ENCODE results near the gene GLIS1. TPM values are rescaled to one million over a fixed set of nuclear protein-coding genes. Genes with fewer than 3 reads are reported as not detected.

GLIS1 gene
- total RNA-seq, 1 experiment from 2014 or later, result 0.28 TPM

GRCh38 chr1:53560581-53561502, 178.1 kb downstream of the GLIS1 start:
- H2BK120ac ChIP-seq (ENCODE audit: low read depth, low read length, poor library complexity, severe bottlenecking), result no peak overlapping the region
- H3K18ac ChIP-seq (ENCODE audit: insufficient read length, low read depth, low read length), result no peak overlapping the region
- no peaks in the 10 kb centered on the region for H3K79me1 ChIP-seq (ENCODE audit: insufficient read depth, low read depth, low read length, poor library complexity, severe bottlenecking)
- no peak overlapping the region for H2AFZ ChIP-seq (ENCODE audit: low read length)
- no peaks in the 10 kb centered on the region for H3K23me2 ChIP-seq (ENCODE audit: insufficient read length, low read depth, low read length, poor library complexity, severe bottlenecking)
- no peak overlapping the region for H4K5ac ChIP-seq (ENCODE audit: insufficient read length, low read depth, low read length)
- Mint-ChIP-seq H3K4me3 (no peak overlapping the region), H3K27ac (no peak overlapping the region), H3K36me3 (ENCODE audit: insufficient read depth in 1 of 3, low read depth in 3 of 3) (no peaks in the 10 kb centered on the region), H3K9me3 (no peaks in the 10 kb centered on the region), H3K4me1 (peaks cover 7 to 14% of the 10 kb centered on the region in 2 experiments; a peak in 3 of 4 replicates), H3K27me3 (ENCODE audit: low read depth) (peaks cover 36% of the 10 kb centered on the region)
- H2BK15ac ChIP-seq (ENCODE audit: low read depth, low read length), result no peak overlapping the region
- no peak overlapping the region for H2AK5ac ChIP-seq (ENCODE audit: insufficient read length, low read length)
- no CpG with 5 or more reads among the region's 15 CpGs for WGBS (ENCODE audit: extremely low coverage, insufficient read length, low lambda C conversion rate)
- H4K20me1 ChIP-seq (ENCODE audit: control insufficient read depth, insufficient read depth, insufficient read length), result no peaks in the 10 kb centered on the region
- no peak overlapping the region for H2BK12ac ChIP-seq (ENCODE audit: insufficient read length, low read depth, low read length)
- H2BK5ac ChIP-seq (ENCODE audit: insufficient read length, low read length), result no peak overlapping the region
- no peaks in the 10 kb centered on the region; the same call in 1 of the 2 replicates for H3K27me3 ChIP-seq (ENCODE audit: insufficient read depth, low read length)
- no peak overlapping the region for H3K9ac ChIP-seq (ENCODE audit: extremely low read depth, insufficient read length, low read length)
- H3K23ac ChIP-seq (ENCODE audit: insufficient read length, low read depth, low read length), result no peak overlapping the region
- no peak overlapping the region for H3K4me2 ChIP-seq (ENCODE audit: insufficient read depth, insufficient read length, low read length)
- no peaks in the 10 kb centered on the region for H3K4me1 ChIP-seq (ENCODE audit: insufficient read depth, low read length)
- H3K4ac ChIP-seq (ENCODE audit: low read depth, low read length), result no peak overlapping the region
- no peak overlapping the region for H2BK20ac ChIP-seq (ENCODE audit: low read depth, low read length, poor library complexity, severe bottlenecking)
- no peak overlapping the region for H4K8ac ChIP-seq (replicated peaks; ENCODE audit: insufficient read length, low read depth, low read length)
- no peak overlapping the region for H3K27ac ChIP-seq (ENCODE audit: insufficient read length, low read depth, low read length)
- no peak for TF ChIP-seq CTCF (conservative IDR thresholded peaks at IDR 0.05)
- no peak for DNase-seq
- no peak overlapping the region for H4K91ac ChIP-seq (ENCODE audit: insufficient read length, low read depth, low read length)
- no peaks in the 10 kb centered on the region for H3K79me2 ChIP-seq (ENCODE audit: insufficient read depth, low read length)
- H3K56ac ChIP-seq (ENCODE audit: insufficient read length, low read depth, low read length), result no peak overlapping the region
- H3K14ac ChIP-seq (ENCODE audit: insufficient read depth, low read length), result no peak overlapping the region
- H3T11ph ChIP-seq (ENCODE audit: low read length), result no peak overlapping the region
- no peaks in the 10 kb centered on the region for H3K9me3 ChIP-seq (ENCODE audit: control insufficient read depth, low read depth, low read length)
